Upper lobe of right lung (tissue), 1 donor: ENCODE measurements around the gene UTRN. TPM values are rescaled to one million over a fixed set of nuclear protein-coding genes. Genes with fewer than 3 reads are reported as not detected.
A peak's percentile ranks its signal among the peaks of the same experiment; 100 is the strongest.

Experiments used
- ATAC-seq: fragments of 200-7000 bp; cut with Tn5 transposase; one replicate; pipeline ENCODE4 v1.9.1; 2020; ENCODE audit warnings: mild to moderate bottlenecking, moderate library complexity
- DNase-seq: peaks from one replicate; pipeline ENCODE4 v3.0.0-alpha.2; 2020
- H3K27ac ChIP-seq: fragments of 200-600 bp; one replicate; pipeline ENCODE4 v1.8.0; 2022
- H3K27me3 ChIP-seq: fragments of 200-600 bp; one replicate; pipeline ENCODE4 v1.8.0; 2022; ENCODE audit warnings: mild to moderate bottlenecking
- H3K36me3 ChIP-seq: fragments of 200-600 bp; one replicate; pipeline ENCODE4 v1.8.0; 2022
- H3K4me1 ChIP-seq: fragments of 200-600 bp; one replicate; pipeline ENCODE4 v1.8.0; 2022
- H3K4me3 ChIP-seq: fragments of 200-600 bp; one replicate; pipeline ENCODE4 v1.8.0; 2022; ENCODE audit warnings: mild to moderate bottlenecking
- H3K9me3 ChIP-seq: fragments of 200-600 bp; one replicate; pipeline ENCODE4 v1.8.0; 2022
- intact Hi-C: fragments of 100-400 bp; cut with DNase I; formaldehyde crosslinking; loops from one replicate; pipeline ENCODE4 v1.11.0; 2022
- total RNA-seq: library from RNA; stranded (reverse); fragmentation: NEBNext Ultra II Directional; extraction: Animal tissue kit (Norgen Biotek cat#: 25700); gene quantifications from one replicate; pipeline ENCODE4 v1.2.1, GENCODE V29; 2021
- TF ChIP-seq, protein P1 (sequence below): fragments of 200-600 bp; IDR thresholded peaks from one replicate; pipeline ENCODE4 v1.8.0; 2022; ENCODE audit warnings: antibody characterized with exemption
- donor health status: DM: no; HTN: yes; CAD: no; lungs with severe emphysema.

The UTRN gene
- total RNA-seq, 1 donor from 2014 or later = 316 TPM

DNA sequence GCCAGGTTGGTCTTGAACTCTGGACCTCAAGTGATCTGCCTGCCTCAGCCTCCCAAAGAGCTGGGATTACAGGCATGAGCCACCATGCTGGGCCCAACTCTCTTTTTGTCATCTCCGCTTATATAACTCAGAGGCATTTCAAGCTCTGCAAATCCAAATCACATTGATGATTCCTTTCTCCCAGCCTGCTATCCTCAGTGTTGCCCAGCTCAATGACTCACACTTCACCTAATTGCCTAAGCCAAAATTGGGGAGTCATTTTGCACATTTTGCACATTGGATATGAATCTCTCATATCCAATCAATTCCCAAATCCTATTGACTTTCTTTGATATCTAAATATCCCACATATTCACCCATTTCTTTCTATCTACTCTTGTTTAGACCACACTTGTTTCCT is 3.9 kb downstream of the UTRN start:
- H3K9me3 ChIP-seq = no peaks in the 10 kb centered on the region
- no peak for DNase-seq
- ATAC-seq = no peak
- peaks cover 22% of the 10 kb centered on the region for H3K36me3 ChIP-seq
- H3K27me3 ChIP-seq = no peaks in the 10 kb centered on the region
- intact Hi-C loops = loop anchor here (10.0 kb wide), 1 partner anchor 136 kb away; no protein-coding TSS in a partner anchor
- no peak overlapping the region for H3K4me3 ChIP-seq
- peaks cover 16% of the 10 kb centered on the region for H3K4me1 ChIP-seq
- TF ChIP-seq, protein P1, sequence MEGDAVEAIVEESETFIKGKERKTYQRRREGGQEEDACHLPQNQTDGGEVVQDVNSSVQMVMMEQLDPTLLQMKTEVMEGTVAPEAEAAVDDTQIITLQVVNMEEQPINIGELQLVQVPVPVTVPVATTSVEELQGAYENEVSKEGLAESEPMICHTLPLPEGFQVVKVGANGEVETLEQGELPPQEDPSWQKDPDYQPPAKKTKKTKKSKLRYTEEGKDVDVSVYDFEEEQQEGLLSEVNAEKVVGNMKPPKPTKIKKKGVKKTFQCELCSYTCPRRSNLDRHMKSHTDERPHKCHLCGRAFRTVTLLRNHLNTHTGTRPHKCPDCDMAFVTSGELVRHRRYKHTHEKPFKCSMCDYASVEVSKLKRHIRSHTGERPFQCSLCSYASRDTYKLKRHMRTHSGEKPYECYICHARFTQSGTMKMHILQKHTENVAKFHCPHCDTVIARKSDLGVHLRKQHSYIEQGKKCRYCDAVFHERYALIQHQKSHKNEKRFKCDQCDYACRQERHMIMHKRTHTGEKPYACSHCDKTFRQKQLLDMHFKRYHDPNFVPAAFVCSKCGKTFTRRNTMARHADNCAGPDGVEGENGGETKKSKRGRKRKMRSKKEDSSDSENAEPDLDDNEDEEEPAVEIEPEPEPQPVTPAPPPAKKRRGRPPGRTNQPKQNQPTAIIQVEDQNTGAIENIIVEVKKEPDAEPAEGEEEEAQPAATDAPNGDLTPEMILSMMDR = no peak
- no peak overlapping the region for H3K27ac ChIP-seq

DNA sequence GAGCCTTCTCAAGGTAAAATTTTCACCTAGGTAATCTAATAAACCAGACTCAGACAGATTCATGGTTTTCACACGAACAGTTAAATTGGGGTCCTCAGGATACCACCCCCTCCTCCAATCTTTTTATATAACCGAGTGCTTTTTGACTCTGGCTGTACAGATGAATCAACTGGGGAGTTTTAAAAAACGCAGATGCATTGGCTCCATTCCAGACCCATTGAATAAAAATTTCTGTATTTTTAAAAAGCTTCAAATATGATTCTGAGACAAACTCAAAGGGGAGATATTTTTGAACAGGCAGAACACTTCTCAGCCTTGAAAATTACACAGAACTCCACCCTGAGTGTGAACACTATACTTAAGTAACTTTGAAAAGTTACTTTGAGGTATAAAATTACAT is 7.2 kb downstream of the UTRN start:
- Histone ChIP-seq H3K27me3 (no peaks in the 10 kb centered on the region), H3K9me3 (no peaks in the 10 kb centered on the region), H3K4me3 (no peak overlapping the region), H3K4me1 (peaks cover 29% of the 10 kb centered on the region), H3K36me3 (peaks cover 36% of the 10 kb centered on the region), H3K27ac (peak overlapping the region; percentile 17)
- TF ChIP-seq, protein P1 = no peak
- DNase-seq (no peak), ATAC-seq (no peak)
- intact Hi-C loops = no loop called here

DNA sequence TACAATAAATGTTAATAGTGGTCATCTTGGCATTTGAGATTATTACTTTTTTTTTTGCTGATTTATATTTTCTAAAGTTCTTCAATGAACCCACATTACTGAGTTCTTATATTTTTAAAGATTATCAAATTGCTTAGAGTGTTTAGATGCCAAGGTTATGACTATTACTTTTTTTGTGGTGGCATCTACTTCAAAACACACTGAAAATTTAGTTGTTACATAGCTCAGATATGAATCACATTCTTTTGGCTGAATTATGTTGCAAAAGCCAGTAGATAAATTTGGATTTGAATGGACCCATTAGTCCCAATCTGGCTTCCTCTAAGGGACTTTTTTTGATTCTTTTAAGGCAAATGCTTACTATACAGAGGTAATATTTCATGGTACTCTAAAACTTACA is 8.9 kb downstream of the UTRN start:
- no peak for DNase-seq
- H3K36me3 ChIP-seq = peaks cover 36% of the 10 kb centered on the region
- intact Hi-C loops = no loop called here
- H3K27ac ChIP-seq = no peak overlapping the region
- TF ChIP-seq, protein P1 = no peak
- H3K9me3 ChIP-seq = no peaks in the 10 kb centered on the region
- ATAC-seq = no peak
- H3K4me1 ChIP-seq = peaks cover 31% of the 10 kb centered on the region
- H3K4me3 ChIP-seq = no peak overlapping the region
- H3K27me3 ChIP-seq = no peaks in the 10 kb centered on the region

DNA sequence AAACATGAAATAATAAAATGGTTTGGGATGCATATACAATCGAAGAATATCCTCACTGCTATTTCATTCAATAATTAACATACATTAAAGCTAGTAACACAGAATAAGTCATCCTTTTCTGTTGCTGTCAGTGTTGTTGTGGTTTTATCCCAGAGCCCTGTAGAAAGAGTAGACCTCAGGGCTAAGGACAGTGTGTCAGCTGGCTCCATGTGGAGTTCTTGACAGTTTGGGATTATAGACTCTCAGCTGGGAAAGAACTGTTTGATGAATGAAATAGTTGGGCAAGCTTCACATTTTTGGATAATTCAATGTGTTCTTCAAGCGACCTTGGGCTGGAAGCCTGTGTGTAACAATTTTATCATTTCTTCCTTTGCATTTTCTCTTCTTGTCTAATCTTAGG is 10.1 kb downstream of the UTRN start:
- intact Hi-C loops = no loop called here
- Histone ChIP-seq H3K27ac (no peak overlapping the region), H3K4me1 (peaks cover 31% of the 10 kb centered on the region), H3K27me3 (no peaks in the 10 kb centered on the region), H3K36me3 (peaks cover 36% of the 10 kb centered on the region), H3K4me3 (no peak overlapping the region), H3K9me3 (no peaks in the 10 kb centered on the region)
- TF ChIP-seq, protein P1 = no peak
- DNase-seq (no peak), ATAC-seq (no peak)

DNA sequence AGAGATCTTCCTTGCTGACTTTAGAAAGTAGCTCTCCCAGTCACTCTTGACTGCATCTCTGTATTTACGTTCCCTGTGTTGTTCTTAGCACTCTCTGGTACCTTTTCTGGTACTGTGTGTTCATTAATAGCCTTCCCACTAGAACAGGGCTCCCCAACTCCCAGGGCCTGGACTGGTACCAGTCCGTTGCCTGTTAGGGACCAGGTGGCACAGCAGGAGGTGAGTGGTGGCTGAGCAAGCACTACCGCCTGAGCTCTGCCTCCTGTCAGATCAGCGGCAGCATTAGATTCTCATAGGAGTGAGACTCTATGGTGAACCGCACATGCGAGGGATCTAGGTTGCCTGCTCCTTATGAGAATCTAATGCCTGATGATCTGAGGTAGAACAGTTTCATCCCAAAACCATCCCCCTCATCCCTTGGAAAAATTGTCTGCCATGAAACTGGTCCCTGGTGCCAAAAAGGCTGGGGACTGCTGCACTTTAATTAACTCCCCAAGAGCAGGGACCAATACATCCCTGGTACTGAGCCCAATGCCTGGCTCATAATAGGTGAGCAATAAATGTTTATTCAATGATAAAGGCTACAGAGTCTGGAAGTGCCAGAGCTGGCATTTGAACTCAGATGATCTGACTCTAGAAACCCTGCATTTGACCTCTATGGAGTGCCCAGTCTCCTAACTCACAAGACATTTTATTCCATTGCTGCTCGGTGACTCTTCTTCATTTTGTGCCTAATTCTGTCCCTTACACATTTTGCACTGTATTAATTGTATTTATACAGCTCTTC is 11.0 kb downstream of the UTRN start:
- Histone ChIP-seq H3K4me1 (peaks cover 31% of the 10 kb centered on the region), H3K27me3 (no peaks in the 10 kb centered on the region), H3K4me3 (no peak overlapping the region), H3K9me3 (no peaks in the 10 kb centered on the region), H3K36me3 (peaks cover 36% of the 10 kb centered on the region), H3K27ac (peak overlapping the region; percentile 37)
- TF ChIP-seq, protein P1 = no peak
- ATAC-seq = no peak
- no peak for DNase-seq
- intact Hi-C loops = no loop called here
